Activated CD8-positive, alpha-beta T cell treated with anti-CD3 and anti-CD28 coated beads for 36 hours (primary cell): ENCODE results near the gene PIGB. TPM values are rescaled to one million over a fixed set of nuclear protein-coding genes. Genes with fewer than 3 reads are reported as not detected.

Source experiments
- ATAC-seq: fragments of 200-7000 bp; cut with Tn5 transposase; one replicate; pipeline ENCODE4 v1.10.0; 2021; ENCODE audit warnings: mild to moderate bottlenecking, moderate library complexity
- CTCF ChIA-PET: fragments of 350-600 bp; sonication (Branson Sonifier 250); formaldehyde crosslinking; loops from one replicate; lab custom pipeline; 2021; ENCODE audit warnings: antibody characterized with exemption; lab: Charles Lee
- POLR2A ChIA-PET: fragments of 350-600 bp; sonication (Branson Sonifier 250); formaldehyde crosslinking; loops from one replicate; lab custom pipeline; 2021; ENCODE audit warnings: antibody characterized with exemption; lab: Charles Lee
- DNase-seq: peaks from one replicate; pipeline ENCODE4 v3.0.0-alpha.2; 2020
- H3K27ac Mint-ChIP-seq: one replicate; pipeline ENCODE4 v1.8.0; 2021; ENCODE audit warnings: mild to moderate bottlenecking, mixed read lengths
- H3K27me3 Mint-ChIP-seq: one replicate; pipeline ENCODE4 v1.8.0; 2021; ENCODE audit warnings: mixed read lengths
- H3K36me3 Mint-ChIP-seq: one replicate; pipeline ENCODE4 v1.8.0; 2021; ENCODE audit warnings: low read depth, mixed read lengths
- H3K4me1 Mint-ChIP-seq: one replicate; pipeline ENCODE4 v1.8.0; 2021; ENCODE audit warnings: low read depth, mixed read lengths
- H3K4me3 Mint-ChIP-seq: one replicate; pipeline ENCODE4 v1.8.0; 2021; ENCODE audit warnings: mild to moderate bottlenecking, moderate library complexity, mixed read lengths
- H3K9me3 Mint-ChIP-seq: one replicate; pipeline ENCODE4 v1.8.0; 2021; ENCODE audit warnings: mixed read lengths
- intact Hi-C: fragments of 100-400 bp; cut with micrococcal nuclease; formaldehyde crosslinking; loops from one replicate; pipeline ENCODE4 v1.10.0; 2022
- microRNA-seq: library from miRNA; unstranded; fragments of <30 nt; microRNA quantifications from one replicate; pipeline ENCODE4 v1.2.0, GENCODE V29; 2022; ENCODE audit warnings: borderline microRNAs expressed, borderline replicate concordance
- total RNA-seq, 2 experiments: library from RNA; stranded (reverse); gene quantifications; one replicate each; pipeline ENCODE4 v1.2.3, GENCODE V29; 2021
- TF ChIP-seq, protein P1 (sequence below): fragments of 200-600 bp; IDR thresholded peaks from one replicate; pipeline ENCODE4 v1.8.0; 2022; ENCODE audit warnings: antibody characterized with exemption, mild to moderate bottlenecking

Gene PIGB
- total RNA-seq, 2 experiments from 2014 or later = 14.0 to 17.5 TPM

DNA sequence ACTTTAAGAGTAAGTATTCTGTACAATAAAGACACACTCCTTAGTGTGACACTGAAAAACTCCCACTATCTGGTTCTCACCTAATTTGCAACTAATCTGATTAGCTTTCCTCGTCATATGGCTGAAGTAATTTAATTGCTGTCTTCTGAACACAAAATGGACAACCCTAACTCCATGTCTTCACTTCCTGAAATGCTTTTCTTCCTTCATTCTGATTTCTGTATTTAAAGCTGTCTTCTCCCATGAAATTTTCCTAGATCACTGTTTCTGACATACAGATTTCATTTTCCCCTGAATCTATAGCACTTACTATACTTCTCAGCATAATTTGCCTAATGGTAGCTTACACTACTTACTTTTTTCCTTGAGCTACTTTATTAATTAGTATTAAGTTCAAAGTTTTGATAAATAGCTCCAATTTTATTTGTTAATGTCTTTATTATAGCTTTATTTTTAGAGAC is 82.8 kb downstream of the PIGB start:
- ChIA-PET CTCF (interaction anchor here (1.5 to 2.5 kb wide), 4 partner anchors 13 to 43 kb away, joined by 4 to 9 read pairs (median 6); no protein-coding TSS in a partner anchor), POLR2A (interaction anchor here (0.9 to 1.0 kb wide), 2 partner anchors 39 to 84 kb away, joined by 3 read pairs; no protein-coding TSS in a partner anchor)
- Mint-ChIP-seq H3K4me1 (peaks cover 45% of the 10 kb centered on the region), H3K36me3 (peaks cover 20% of the 10 kb centered on the region), H3K9me3 (peaks cover 3% of the 10 kb centered on the region), H3K4me3 (no peak overlapping the region), H3K27ac (no peak overlapping the region), H3K27me3 (no peaks in the 10 kb centered on the region)
- TF ChIP-seq, protein P1, sequence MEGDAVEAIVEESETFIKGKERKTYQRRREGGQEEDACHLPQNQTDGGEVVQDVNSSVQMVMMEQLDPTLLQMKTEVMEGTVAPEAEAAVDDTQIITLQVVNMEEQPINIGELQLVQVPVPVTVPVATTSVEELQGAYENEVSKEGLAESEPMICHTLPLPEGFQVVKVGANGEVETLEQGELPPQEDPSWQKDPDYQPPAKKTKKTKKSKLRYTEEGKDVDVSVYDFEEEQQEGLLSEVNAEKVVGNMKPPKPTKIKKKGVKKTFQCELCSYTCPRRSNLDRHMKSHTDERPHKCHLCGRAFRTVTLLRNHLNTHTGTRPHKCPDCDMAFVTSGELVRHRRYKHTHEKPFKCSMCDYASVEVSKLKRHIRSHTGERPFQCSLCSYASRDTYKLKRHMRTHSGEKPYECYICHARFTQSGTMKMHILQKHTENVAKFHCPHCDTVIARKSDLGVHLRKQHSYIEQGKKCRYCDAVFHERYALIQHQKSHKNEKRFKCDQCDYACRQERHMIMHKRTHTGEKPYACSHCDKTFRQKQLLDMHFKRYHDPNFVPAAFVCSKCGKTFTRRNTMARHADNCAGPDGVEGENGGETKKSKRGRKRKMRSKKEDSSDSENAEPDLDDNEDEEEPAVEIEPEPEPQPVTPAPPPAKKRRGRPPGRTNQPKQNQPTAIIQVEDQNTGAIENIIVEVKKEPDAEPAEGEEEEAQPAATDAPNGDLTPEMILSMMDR = no peak
- ATAC-seq = no peak
- DNase-seq = no peak
- intact Hi-C loops = loop anchor here (10.0 kb wide), 1 partner anchor 207 kb away; the partner anchor contains the start of gene RSL24D1

DNA sequence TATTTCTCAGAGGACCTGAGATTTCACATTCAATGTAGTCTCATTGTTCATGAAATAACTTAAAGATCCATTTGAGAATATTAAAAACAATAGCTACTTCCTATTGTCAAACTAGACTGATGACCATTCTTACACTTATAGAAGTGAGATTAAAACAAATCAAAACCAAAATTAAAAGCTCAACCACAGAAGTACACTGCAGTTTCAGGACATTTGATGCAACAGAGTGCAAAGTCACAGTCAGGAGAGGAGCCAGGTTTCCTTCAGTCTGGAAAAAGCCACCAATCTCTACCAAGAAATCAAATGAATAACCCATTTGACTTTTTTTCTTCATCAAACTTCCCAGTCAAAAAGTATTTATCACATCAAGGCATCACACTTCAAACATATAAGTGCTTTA is 83.7 kb downstream of the PIGB start:
- DNase-seq (no peak), ATAC-seq (peak; percentile 74)
- ChIA-PET POLR2A (interaction anchor here (1.0 kb wide), 1 partner anchor 85 kb away, joined by 3 read pairs; no protein-coding TSS in a partner anchor), CTCF (interaction anchor here (1.1 to 2.5 kb wide), 4 partner anchors 12 to 44 kb away, joined by 4 to 9 read pairs (median 4); no protein-coding TSS in a partner anchor)
- TF ChIP-seq, protein P1 = no peak
- Mint-ChIP-seq H3K27me3 (no peaks in the 10 kb centered on the region), H3K9me3 (peaks cover 3% of the 10 kb centered on the region), H3K36me3 (peaks cover 15% of the 10 kb centered on the region), H3K27ac (peak overlapping the region; percentile 65), H3K4me3 (peak overlapping the region; percentile 45), H3K4me1 (peaks cover 46% of the 10 kb centered on the region)
- intact Hi-C loops = loop anchor here (10.0 kb wide), 1 partner anchor 208 kb away; the partner anchor contains the start of gene RSL24D1

DNA sequence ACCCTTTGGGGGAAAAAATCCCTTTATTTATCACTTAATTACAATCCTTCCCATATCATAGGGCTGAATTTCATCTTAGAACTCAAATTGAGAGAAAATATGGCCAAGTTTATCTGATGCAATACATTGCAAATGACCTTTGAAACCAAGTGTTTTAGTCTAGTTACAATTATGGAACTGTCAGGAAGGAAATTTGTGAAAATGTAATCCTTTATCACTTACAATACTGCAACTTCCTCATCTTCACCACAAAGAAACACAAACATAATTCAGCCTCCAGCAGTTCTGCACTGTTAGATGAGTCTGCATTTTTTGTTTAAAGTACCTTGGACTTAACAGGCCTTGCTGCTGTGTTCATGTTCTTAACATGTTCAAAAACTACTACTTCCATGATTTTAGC is 84.5 kb downstream of the PIGB start:
- Mint-ChIP-seq H3K4me1 (peaks cover 44% of the 10 kb centered on the region), H3K27ac (peak overlapping the region; percentile 65), H3K4me3 (no peak overlapping the region), H3K36me3 (peaks cover 8% of the 10 kb centered on the region), H3K27me3 (no peaks in the 10 kb centered on the region), H3K9me3 (peaks cover 3% of the 10 kb centered on the region)
- TF ChIP-seq, protein P1 = no peak
- ChIA-PET POLR2A (interaction anchor here (1.1 kb wide), 1 partner anchor 84 kb away, joined by 3 read pairs; the partner anchor contains the start of gene PIGB), CTCF (interaction anchor here (1.0 to 2.5 kb wide), 3 partner anchors 32 to 45 kb away, joined by 3 to 9 read pairs (median 6); no protein-coding TSS in a partner anchor)
- ATAC-seq (no peak), DNase-seq (no peak)
- intact Hi-C loops = loop anchor here (10.0 kb wide), 1 partner anchor 209 kb away; the partner anchor contains the start of gene RSL24D1

Small RNA genes lying within 50 kb of the gene (microRNA-seq; reads per million reads assigned to microRNA genes)
- 22.7 reads per million, percentile 47 among the genes with 10 or more reads in this experiment for gene MIR628

Other genes with a start within 250 kb of the PIGB start
- 100 to 1,000 TPM; 183 to 194 TPM for gene RSL24D1, start 122.3 kb upstream of the PIGB start, total RNA-seq
- gene RAB27A, start 29.4 kb upstream of the PIGB start, total RNA-seq = 100 to 1,000 TPM; 122 to 125 TPM
- gene PIGBOS1, start 99 bp upstream of the PIGB start, total RNA-seq = 10 to 100 TPM; 10.5 to 13.2 TPM
- gene CCPG1, start 89.1 kb downstream of the PIGB start, total RNA-seq = 10 to 100 TPM; 11.0 to 11.1 TPM
- gene PIERCE2, start 89.3 kb downstream of the PIGB start, total RNA-seq = not detected
- under 1 TPM in 1 of 2 experiments, not detected in 1; 0.69 TPM for gene DNAAF4, start 189.0 kb downstream of the PIGB start, total RNA-seq